ENCODE data around the gene ASCC3. TPM values are rescaled to one million over a fixed set of nuclear protein-coding genes. Genes with fewer than 3 reads are reported as not detected.

Gene ASCC3
- total RNA-seq, 1 experiment from 2014 or later = 48.2 TPM

- Histone ChIP-seq H3K4me1 (peaks cover 12% of the 10 kb centered on the region), H3K9me3 (no peaks in the 10 kb centered on the region), H3K4me3 (ENCODE audit: low read depth, low read length) (no peak overlapping the region), H3K36me3 (ENCODE audit: control insufficient read depth, insufficient read depth, low read length) (no peaks in the 10 kb centered on the region), H3K27me3 (replicated peaks; ENCODE audit: control insufficient read depth, insufficient read depth, low read length) (no peaks in the 10 kb centered on the region)
- no peaks in the 10 kb centered on the region for H3K9me3 Mint-ChIP-seq (ENCODE audit: unreplicated experiment)
- CTCF ChIA-PET = no interaction called here
- H3K4me1 Mint-ChIP-seq (ENCODE audit: low read depth, unreplicated experiment) = peaks cover 18% of the 10 kb centered on the region
- no TSS peak for BruUV-seq (replicated peaks)
- no peak overlapping the region for H3K27ac Mint-ChIP-seq (ENCODE audit: unreplicated experiment)
- POLR2A ChIA-PET = no interaction called here
- TF ChIP-seq CTCF (IDR thresholded peaks at IDR 0.05; ENCODE audit: insufficient read depth in 1 of 2, low read depth in 1 of 2, low read length in 1 of 2, severe bottlenecking in 1 of 2, unreplicated experiment in 1 of 2) = no peak
- no peaks in the 10 kb centered on the region for H3K36me3 Mint-ChIP-seq (ENCODE audit: insufficient read depth, unreplicated experiment)
- intact Hi-C loops (cut with micrococcal nuclease; ENCODE audit: unreplicated experiment) = no loop called here
- no peaks in the 10 kb centered on the region for H3K27me3 Mint-ChIP-seq (ENCODE audit: insufficient read depth, unreplicated experiment)
- no peak overlapping the region for H3K4me3 Mint-ChIP-seq (ENCODE audit: unreplicated experiment)
- no peak for DNase-seq
These were observed 43.6 kb upstream of the ASCC3 start for GRCh38 chr6:100924534-100925227.

- intact Hi-C loops (cut with micrococcal nuclease; ENCODE audit: unreplicated experiment) = loop anchor here (1.0 kb wide), 1 partner anchor 25 kb away; no protein-coding TSS in a partner anchor
- Mint-ChIP-seq H3K4me3 (ENCODE audit: unreplicated experiment) (no peak overlapping the region), H3K4me1 (ENCODE audit: low read depth, unreplicated experiment) (peaks cover 23% of the 10 kb centered on the region), H3K27ac (ENCODE audit: unreplicated experiment) (no peak overlapping the region), H3K27me3 (ENCODE audit: insufficient read depth, unreplicated experiment) (no peaks in the 10 kb centered on the region), H3K9me3 (ENCODE audit: unreplicated experiment) (no peaks in the 10 kb centered on the region), H3K36me3 (ENCODE audit: insufficient read depth, unreplicated experiment) (no peaks in the 10 kb centered on the region)
- Histone ChIP-seq H3K9me3 (no peaks in the 10 kb centered on the region), H3K4me1 (peaks cover 12% of the 10 kb centered on the region), H3K36me3 (ENCODE audit: control insufficient read depth, insufficient read depth, low read length) (no peaks in the 10 kb centered on the region), H3K4me3 (ENCODE audit: low read depth, low read length) (no peak overlapping the region), H3K27me3 (replicated peaks; ENCODE audit: control insufficient read depth, insufficient read depth, low read length) (no peaks in the 10 kb centered on the region)
- CTCF ChIA-PET = no interaction called here
- no peak for DNase-seq
- no peak for TF ChIP-seq CTCF (IDR thresholded peaks at IDR 0.05; ENCODE audit: insufficient read depth in 1 of 2, low read depth in 1 of 2, low read length in 1 of 2, severe bottlenecking in 1 of 2, unreplicated experiment in 1 of 2)
- POLR2A ChIA-PET = interaction anchor here (0.6 kb wide), 2 partner anchors 25 to 33 kb away, joined by 5 read pairs; no protein-coding TSS in a partner anchor
- no TSS peak for BruUV-seq (replicated peaks)
These were observed 42.5 kb upstream of the ASCC3 start for GRCh38 chr6:100923481-100924165.

- ChIA-PET CTCF (no interaction called here), POLR2A (no interaction called here)
- Mint-ChIP-seq H3K4me1 (ENCODE audit: low read depth, unreplicated experiment) (peaks cover 30% of the 10 kb centered on the region), H3K9me3 (ENCODE audit: unreplicated experiment) (peaks cover 2% of the 10 kb centered on the region), H3K27me3 (ENCODE audit: insufficient read depth, unreplicated experiment) (no peaks in the 10 kb centered on the region), H3K4me3 (ENCODE audit: unreplicated experiment) (no peak overlapping the region), H3K27ac (ENCODE audit: unreplicated experiment) (no peak overlapping the region), H3K36me3 (ENCODE audit: insufficient read depth, unreplicated experiment) (no peaks in the 10 kb centered on the region)
- Histone ChIP-seq H3K27me3 (replicated peaks; ENCODE audit: control insufficient read depth, insufficient read depth, low read length) (no peaks in the 10 kb centered on the region), H3K4me1 (peaks cover 16% of the 10 kb centered on the region), H3K9me3 (no peaks in the 10 kb centered on the region), H3K36me3 (ENCODE audit: control insufficient read depth, insufficient read depth, low read length) (no peaks in the 10 kb centered on the region), H3K4me3 (ENCODE audit: low read depth, low read length) (no peak overlapping the region)
- intact Hi-C loops (cut with micrococcal nuclease; ENCODE audit: unreplicated experiment) = no loop called here
- no peak for DNase-seq
- BruUV-seq (replicated peaks) = no TSS peak
- no peak for TF ChIP-seq CTCF (IDR thresholded peaks at IDR 0.05; ENCODE audit: insufficient read depth in 1 of 2, low read depth in 1 of 2, low read length in 1 of 2, severe bottlenecking in 1 of 2, unreplicated experiment in 1 of 2)
These were observed 39.0 kb upstream of the ASCC3 start for GRCh38 chr6:100920028-100920605.

Data from Caco-2 (cell line).